HG02610 (cell line): ENCODE results near the gene IL18.
A peak's percentile ranks its signal among the peaks of the same experiment; 100 is the strongest.
"Not testable (repeated sequence)": the region's sequence is repeated elsewhere in the genome, so short reads cannot be mapped to it uniquely, and the experiment has no call there.

Source experiments
- ATAC-seq: cut with Tn5 transposase; IDR thresholded peaks from one replicate; pipeline ENCODE4 v1.9.1; 2021; ENCODE audit warnings: mild to moderate bottlenecking, moderate library complexity; ENCODE audit not compliant: unreplicated experiment

IL18 gene

GRCh38 chr11:112163875-112164685, at the start of gene IL18:
IL18 (minus strand) TSS chr11:112164094; CDS start chr11:112155053, 9,041 bp downstream.
- no peak for ATAC-seq

GRCh38 chr11:112212710-112213109, 48.8 kb upstream of the IL18 start:
- ATAC-seq, result no peak

- ATAC-seq, result no peak
Measured at GRCh38 chr11:112212290-112212689, 48.4 kb upstream of the IL18 start.

GRCh38 chr11:112211536-112211935, 47.6 kb upstream of the IL18 start:
- no peak for ATAC-seq

GRCh38 chr11:112210890-112211289, 47.0 kb upstream of the IL18 start:
- ATAC-seq, result no peak

- ATAC-seq, result no peak
Measured at GRCh38 chr11:112206071-112206470, 42.2 kb upstream of the IL18 start.

GRCh38 chr11:112200252-112200651, 36.4 kb upstream of the IL18 start:
- ATAC-seq, result no peak

GRCh38 chr11:112199101-112199500, 35.2 kb upstream of the IL18 start:
- not testable (repeated sequence) for ATAC-seq

GRCh38 chr11:112196519-112197087, 32.7 kb upstream of the IL18 start:
- no peak for ATAC-seq

GRCh38 chr11:112195951-112196351, 32.1 kb upstream of the IL18 start:
- no peak for ATAC-seq

- not testable (repeated sequence) for ATAC-seq
Measured at GRCh38 chr11:112195113-112195512, 31.2 kb upstream of the IL18 start.

- no peak for ATAC-seq
Measured at GRCh38 chr11:112186304-112186703, 22.4 kb upstream of the IL18 start.

- no peak for ATAC-seq
Measured at GRCh38 chr11:112185883-112186282, 22.0 kb upstream of the IL18 start.

GRCh38 chr11:112182867-112183266, 19.0 kb upstream of the IL18 start:
- ATAC-seq, result no peak

- no peak for ATAC-seq
Measured at GRCh38 chr11:112179601-112180000, 15.7 kb upstream of the IL18 start.

- no peak for ATAC-seq
Measured at GRCh38 chr11:112178936-112179335, 15.0 kb upstream of the IL18 start.

GRCh38 chr11:112178428-112178827, 14.5 kb upstream of the IL18 start:
- ATAC-seq, result no peak

GRCh38 chr11:112177589-112177988, 13.7 kb upstream of the IL18 start:
- no peak for ATAC-seq

GRCh38 chr11:112176077-112176476, 12.2 kb upstream of the IL18 start:
- ATAC-seq, result no peak

GRCh38 chr11:112175599-112175952, 11.7 kb upstream of the IL18 start:
- no peak for ATAC-seq

- ATAC-seq, result peak; percentile 38
Measured at GRCh38 chr11:112174789-112175598, 11.1 kb upstream of the IL18 start, which contains the start of gene BCO2. BCO2 (plus strand) TSS chr11:112175512; CDS start chr11:112175602, 90 bp downstream.

- ATAC-seq, result no peak
Measured at GRCh38 chr11:112173152-112173551, 9.3 kb upstream of the IL18 start.
